Thoracic aorta (tissue), 2 donors: ENCODE measurements around the gene HDAC5. TPM values are rescaled to one million over a fixed set of nuclear protein-coding genes. Genes with fewer than 3 reads are reported as not detected.
"Not testable (repeated sequence)": the region's sequence is repeated elsewhere in the genome, so short reads cannot be mapped to it uniquely, and the experiment has no call there.

Experiments used
- ATAC-seq: fragments of 150-250 bp; one replicate; pipeline ENCODE4 v1.8.0; 2017; ENCODE audit warnings: low read depth; ENCODE audit not compliant: insufficient number of reproducible peaks, low FRiP score
- DNase-seq: peaks from one replicate; pipeline ENCODE4 v3.0.0-alpha.2; 2020; ENCODE audit warnings: low spot score
- H3K27ac ChIP-seq, 2 donors: fragments of 200-600 bp; sonication (generic); 1 replicate in 1 of 2; 2 replicates in 1 of 2; pipeline ENCODE4 v1.5.1; 2016; ENCODE audit warnings: mild to moderate bottlenecking in 2 of 2, moderate library complexity in 2 of 2
- H3K27me3 ChIP-seq: fragments of 200-600 bp; sonication (generic); replicated peaks from 2 replicates; pipeline ENCODE4 v1.6.0; 2016; ENCODE audit warnings: mild to moderate bottlenecking; ENCODE audit not compliant: insufficient read depth
- H3K36me3 ChIP-seq: fragments of 200-600 bp; sonication (generic); one replicate; pipeline ENCODE4 v1.5.1; 2016
- H3K4me1 ChIP-seq, 2 donors: fragments of 200-600 bp; sonication (generic); 1 replicate in 1 of 2; 2 replicates in 1 of 2; pipeline versions ENCODE4 v1.5.1 to v1.6.0; 2016; ENCODE audit warnings: low read depth in 2 of 2, mild to moderate bottlenecking in 1 of 2; ENCODE audit not compliant: control insufficient read depth in 1 of 2
- H3K4me3 ChIP-seq: fragments of 200-600 bp; sonication (generic); 2 replicates; pipeline ENCODE4 v1.5.1; 2016; ENCODE audit warnings: mild to moderate bottlenecking
- H3K9me3 ChIP-seq: fragments of 200-600 bp; sonication (generic); 2 replicates; pipeline ENCODE4 v1.5.1; 2016
- total RNA-seq, 2 donors: library from RNA; depleted of rRNA; stranded (reverse); fragments of >200 nt; gene quantifications; one replicate each; pipeline versions ENCODE4 v1.1.0 to v1.2.3, GENCODE V29; 2016
- TF ChIP-seq, protein P1 (sequence below): fragments of 200-600 bp; sonication (generic); IDR thresholded peaks from one replicate; pipeline ENCODE4 v1.5.1; 2019; ENCODE audit warnings: antibody characterized with exemption

Gene HDAC5
- total RNA-seq, 2 donors from 2014 or later = 76.9 to 115 TPM

DNA sequence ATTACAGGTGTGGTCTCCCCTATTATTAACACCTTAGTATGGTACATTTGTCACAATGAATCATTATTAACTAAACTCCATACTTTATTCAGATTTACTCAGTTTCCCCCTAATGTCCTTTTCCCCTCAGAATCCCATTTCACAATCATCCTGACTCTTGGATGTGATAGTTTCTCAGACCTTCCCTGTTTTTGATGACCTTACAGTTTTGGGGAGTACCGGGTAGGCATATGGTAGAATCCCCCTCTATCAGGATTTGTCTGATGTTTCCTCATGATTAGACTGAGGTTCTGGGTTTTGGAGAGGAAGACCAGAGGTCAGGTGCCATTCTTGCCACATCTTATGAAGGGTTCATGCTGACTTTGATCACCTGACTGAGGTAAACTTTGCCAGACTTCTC, 41.0 kb upstream of the HDAC5 start:
- Histone ChIP-seq H3K4me3 (no peak overlapping the region), H3K27ac (no peak overlapping the region), H3K4me1 (peaks cover 0 to 19% of the 10 kb centered on the region in 2 donors), H3K27me3 (no peaks in the 10 kb centered on the region), H3K36me3 (no peaks in the 10 kb centered on the region), H3K9me3 (no peaks in the 10 kb centered on the region)
- ATAC-seq (no peak), DNase-seq (no peak)
- TF ChIP-seq, protein P1, sequence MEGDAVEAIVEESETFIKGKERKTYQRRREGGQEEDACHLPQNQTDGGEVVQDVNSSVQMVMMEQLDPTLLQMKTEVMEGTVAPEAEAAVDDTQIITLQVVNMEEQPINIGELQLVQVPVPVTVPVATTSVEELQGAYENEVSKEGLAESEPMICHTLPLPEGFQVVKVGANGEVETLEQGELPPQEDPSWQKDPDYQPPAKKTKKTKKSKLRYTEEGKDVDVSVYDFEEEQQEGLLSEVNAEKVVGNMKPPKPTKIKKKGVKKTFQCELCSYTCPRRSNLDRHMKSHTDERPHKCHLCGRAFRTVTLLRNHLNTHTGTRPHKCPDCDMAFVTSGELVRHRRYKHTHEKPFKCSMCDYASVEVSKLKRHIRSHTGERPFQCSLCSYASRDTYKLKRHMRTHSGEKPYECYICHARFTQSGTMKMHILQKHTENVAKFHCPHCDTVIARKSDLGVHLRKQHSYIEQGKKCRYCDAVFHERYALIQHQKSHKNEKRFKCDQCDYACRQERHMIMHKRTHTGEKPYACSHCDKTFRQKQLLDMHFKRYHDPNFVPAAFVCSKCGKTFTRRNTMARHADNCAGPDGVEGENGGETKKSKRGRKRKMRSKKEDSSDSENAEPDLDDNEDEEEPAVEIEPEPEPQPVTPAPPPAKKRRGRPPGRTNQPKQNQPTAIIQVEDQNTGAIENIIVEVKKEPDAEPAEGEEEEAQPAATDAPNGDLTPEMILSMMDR = no peak

DNA sequence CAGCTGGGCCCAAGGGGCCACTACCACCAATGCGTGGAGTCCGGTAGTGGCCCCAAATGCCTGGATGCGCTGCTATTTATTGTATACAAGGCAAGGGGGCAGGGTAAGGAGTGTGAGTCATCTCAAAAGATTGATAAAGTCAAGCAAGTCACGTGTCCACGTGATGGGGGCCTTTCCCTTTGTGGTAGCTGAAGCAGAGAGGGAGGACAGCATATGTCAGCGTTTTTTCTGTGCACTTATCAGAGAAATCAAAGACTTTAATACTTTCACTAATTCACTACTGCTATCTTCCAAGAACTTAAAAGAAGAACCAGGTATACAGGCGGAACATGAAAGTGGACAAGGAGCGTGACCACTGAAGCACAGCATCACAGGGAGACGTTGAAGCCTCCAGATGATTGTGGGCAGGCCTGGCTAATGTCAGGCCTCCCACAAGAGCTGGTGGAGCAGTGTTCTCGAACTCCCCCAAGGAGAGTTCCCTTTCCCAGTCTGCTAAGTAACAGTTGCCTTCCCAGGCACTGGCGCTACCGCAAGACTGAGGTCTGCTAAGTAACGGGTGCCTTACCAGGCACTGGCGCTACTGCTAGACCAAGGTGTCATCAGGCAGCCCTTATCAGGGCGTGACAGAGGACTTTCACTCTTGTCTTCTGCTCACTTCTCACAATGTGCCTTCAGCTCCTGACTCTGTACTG, 36.2 kb upstream of the HDAC5 start:
- Histone ChIP-seq H3K27ac (no peak overlapping the region), H3K4me3 (no peak overlapping the region), H3K9me3 (no peaks in the 10 kb centered on the region), H3K27me3 (no peaks in the 10 kb centered on the region), H3K36me3 (no peaks in the 10 kb centered on the region), H3K4me1 (no peaks in the 10 kb centered on the region)
- ATAC-seq (no peak), DNase-seq (no peak)
- TF ChIP-seq, protein P1 = no peak

DNA sequence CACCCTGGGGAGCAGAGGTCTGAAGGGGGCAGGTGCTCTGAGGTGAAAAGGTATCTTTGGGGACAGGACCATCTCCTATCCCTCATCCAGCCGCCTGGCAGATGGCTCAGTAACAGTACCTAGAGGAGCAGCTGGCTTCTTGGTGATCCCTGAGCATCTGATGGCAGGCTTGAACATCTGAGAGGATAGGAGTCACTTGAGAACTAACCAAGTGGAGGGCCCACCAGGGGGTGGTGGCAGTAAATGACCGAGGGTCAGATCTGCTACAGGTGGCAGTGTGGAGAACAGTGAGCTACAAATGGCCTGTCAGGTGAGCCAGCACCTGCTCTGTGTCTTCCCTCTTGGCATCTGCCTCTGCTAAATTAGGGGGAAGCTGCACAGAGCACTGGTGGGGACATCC, 32.0 kb upstream of the HDAC5 start:
- DNase-seq (no peak), ATAC-seq (no peak)
- Histone ChIP-seq H3K27ac (no peak overlapping the region), H3K27me3 (no peaks in the 10 kb centered on the region), H3K36me3 (no peaks in the 10 kb centered on the region), H3K4me1 (no peaks in the 10 kb centered on the region), H3K4me3 (no peak overlapping the region), H3K9me3 (no peaks in the 10 kb centered on the region)
- TF ChIP-seq, protein P1 = no peak

DNA sequence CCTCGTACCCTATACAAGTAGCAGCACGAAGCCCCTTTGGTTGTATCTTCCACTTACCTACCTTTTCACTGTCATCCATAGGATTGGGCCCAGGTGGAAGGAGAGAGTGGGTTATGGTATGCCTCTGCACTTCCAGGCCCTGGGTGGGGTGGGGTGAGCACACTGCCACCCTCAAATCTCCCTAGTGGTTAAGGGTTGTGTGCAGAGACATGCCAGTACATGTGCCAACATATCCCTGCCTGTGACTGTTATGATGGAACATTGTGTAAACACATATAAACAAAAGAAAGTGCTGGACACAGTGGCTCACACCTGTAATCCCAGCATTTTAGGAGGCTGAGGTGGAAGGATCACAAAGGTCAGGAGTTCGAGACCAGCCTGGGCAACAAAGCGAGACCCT, 29.4 kb upstream of the HDAC5 start:
- no peaks in the 10 kb centered on the region for H3K27me3 ChIP-seq
- TF ChIP-seq, protein P1 = no peak
- DNase-seq (no peak), ATAC-seq (no peak)
- no peaks in the 10 kb centered on the region for H3K9me3 ChIP-seq
- H3K4me3 ChIP-seq = no peak overlapping the region
- H3K4me1 ChIP-seq = no peaks in the 10 kb centered on the region
- no peak overlapping the region for H3K27ac ChIP-seq
- H3K36me3 ChIP-seq = no peaks in the 10 kb centered on the region

DNA sequence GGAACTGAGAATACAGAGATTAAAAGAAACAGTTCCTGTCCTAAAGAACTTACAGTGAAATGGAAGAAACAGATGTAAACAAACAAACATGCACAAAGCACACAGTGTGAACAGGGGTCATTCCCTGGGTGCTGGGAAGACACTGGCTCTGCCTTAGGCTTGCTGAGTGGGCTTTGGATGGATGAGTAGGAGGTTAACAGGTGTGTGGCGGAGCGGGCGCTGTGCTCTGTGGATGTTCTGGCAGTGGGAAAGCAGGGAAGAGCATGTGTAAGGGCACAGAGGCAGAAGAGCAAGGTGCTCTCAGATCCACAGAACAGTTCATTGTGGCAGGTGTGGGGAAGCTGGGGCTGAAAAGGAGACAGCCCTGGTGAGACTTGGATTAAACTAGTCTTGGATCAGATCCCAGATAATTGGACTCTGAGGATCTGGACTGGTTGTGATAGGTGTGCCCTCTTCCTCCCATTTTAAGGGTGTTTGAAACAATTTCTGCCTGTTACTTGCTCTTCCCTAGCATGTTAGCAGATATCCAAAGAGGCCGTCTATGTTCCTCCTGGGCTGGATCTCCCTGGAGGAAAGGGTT, 26.4 kb upstream of the HDAC5 start:
- H3K36me3 ChIP-seq = no peaks in the 10 kb centered on the region
- DNase-seq = no peak
- no peak for ATAC-seq
- no peaks in the 10 kb centered on the region for H3K4me1 ChIP-seq
- TF ChIP-seq, protein P1 = no peak
- H3K27me3 ChIP-seq = no peaks in the 10 kb centered on the region
- H3K27ac ChIP-seq = no peak overlapping the region
- H3K4me3 ChIP-seq = no peak overlapping the region
- H3K9me3 ChIP-seq = no peaks in the 10 kb centered on the region

DNA sequence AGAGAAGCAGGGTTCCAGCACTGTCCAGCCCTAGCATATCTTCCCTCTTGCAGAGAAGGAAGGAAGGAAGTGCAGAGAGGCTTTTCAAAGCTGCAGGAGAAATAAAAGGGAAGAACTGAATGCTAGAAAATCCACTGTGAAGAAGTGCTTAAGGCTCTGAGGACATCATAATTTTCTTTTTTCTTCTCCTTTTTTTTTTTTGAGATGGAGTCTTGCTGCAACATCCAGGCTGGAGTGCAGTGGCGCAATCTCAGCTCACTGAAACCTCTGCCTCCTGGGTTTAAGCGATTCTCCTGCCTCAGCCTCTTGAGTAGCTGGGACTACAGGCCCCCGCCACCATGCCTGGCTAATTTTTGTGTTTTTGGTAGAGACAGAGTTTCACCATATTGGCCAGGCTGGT, 25.6 kb upstream of the HDAC5 start:
- H3K27me3 ChIP-seq, H3K9me3 ChIP-seq, H3K27ac ChIP-seq, DNase-seq, H3K4me1 ChIP-seq, H3K4me3 ChIP-seq, H3K36me3 ChIP-seq, ATAC-seq: not testable (repeated sequence)
